IMR-90 (cell line): ENCODE data around the gene CACNA2D3. TPM values are rescaled to one million over a fixed set of nuclear protein-coding genes. Genes with fewer than 3 reads are reported as not detected.

Experiments
- ATAC-seq: fragments of 200-7000 bp; cut with Tn5 transposase; 2 replicates; pipeline ENCODE4 v1.9.1; 2020; ENCODE audit warnings: low read depth, mild to moderate bottlenecking, moderate library complexity
- BruUV-seq: library from RNA; stranded (reverse); fragments of 400-500 nt; replicated peaks from 2 replicates; lab custom pipeline; 2021; lab: Mats Ljungman, UMichigan
- CTCF ChIA-PET: fragments of 300-600 bp; formaldehyde crosslinking; extraction: SDS; loops from one replicate; lab custom pipeline; 2021; ENCODE audit warnings: antibody characterized with exemption; lab: Yijun Ruan, JAX
- POLR2A ChIA-PET: fragments of 300-600 bp; sonication (Branson Sonifier 250); formaldehyde crosslinking; loops from one replicate; lab custom pipeline; 2022; ENCODE audit warnings: antibody characterized with exemption; ENCODE audit not compliant: unreplicated experiment; lab: Charles Lee
- DNase-seq: peaks from one replicate; pipeline ENCODE4 v3.0.0; 2013
- H2AFZ ChIP-seq: replicated peaks from 2 replicates; pipeline ENCODE3; 2013; ENCODE audit warnings: low read length, mild to moderate bottlenecking; ENCODE audit not compliant: poor library complexity
- H2AK5ac ChIP-seq: 2 replicates; pipeline ENCODE4 v1.6.1; 2013; ENCODE audit warnings: low read depth, low read length, inconsistent platforms
- H2AK9ac ChIP-seq: replicated peaks from 2 replicates; pipeline ENCODE3; 2013; ENCODE audit warnings: mild to moderate bottlenecking, low read depth, low read length, moderate library complexity; ENCODE audit not compliant: poor library complexity
- H2BK120ac ChIP-seq: 2 replicates; pipeline ENCODE4 v1.6.1; 2013; ENCODE audit warnings: low read depth, low read length, inconsistent platforms
- H2BK15ac ChIP-seq: 3 replicates; pipeline ENCODE4 v1.6.1; 2013; ENCODE audit warnings: low read depth, low read length, inconsistent platforms
- H2BK20ac ChIP-seq: 2 replicates; pipeline ENCODE4 v1.6.1; 2013; ENCODE audit warnings: low read depth, mild to moderate bottlenecking, inconsistent platforms, low read length, moderate library complexity
- H2BK5ac ChIP-seq: 2 replicates; pipeline ENCODE4 v1.6.1; 2013; ENCODE audit warnings: mild to moderate bottlenecking, low read depth, low read length, inconsistent platforms; ENCODE audit not compliant: poor library complexity, severe bottlenecking
- H3K14ac ChIP-seq: replicated peaks from 2 replicates; pipeline ENCODE4 v1.6.1; 2013; ENCODE audit warnings: low read depth, low read length, inconsistent platforms
- H3K18ac ChIP-seq: 2 replicates; pipeline ENCODE4 v1.6.1; 2013; ENCODE audit warnings: low read depth, low read length, control low read depth
- H3K23ac ChIP-seq: 2 replicates; pipeline ENCODE4 v1.6.1; 2013; ENCODE audit warnings: low read depth, low read length, inconsistent platforms
- H3K27ac ChIP-seq: 2 replicates; pipeline ENCODE4 v1.5.1; 2013; ENCODE audit warnings: mild to moderate bottlenecking, control low read depth, low read length; ENCODE audit not compliant: insufficient read depth
- H3K27me3 ChIP-seq: 2 replicates; pipeline ENCODE4 v1.6.1; 2013; ENCODE audit warnings: low read length; ENCODE audit not compliant: control insufficient read depth, insufficient read depth
- H3K36me3 ChIP-seq: 2 replicates; pipeline ENCODE4 v1.6.1; 2013; ENCODE audit warnings: low read length, mixed read lengths; ENCODE audit not compliant: control insufficient read depth, insufficient read depth
- H3K4ac ChIP-seq: 2 replicates; pipeline ENCODE4 v1.6.1; 2013; ENCODE audit warnings: low read depth, low read length, inconsistent platforms
- H3K4me1 ChIP-seq: 2 replicates; pipeline ENCODE4 v1.6.1; 2013; ENCODE audit warnings: low read length, mixed read lengths; ENCODE audit not compliant: control insufficient read depth, insufficient read depth
- H3K4me2 ChIP-seq: 2 replicates; pipeline ENCODE4 v1.6.1; 2013; ENCODE audit warnings: low read depth, mild to moderate bottlenecking, control low read depth, low read length, moderate library complexity
- H3K4me3 ChIP-seq: 2 replicates; pipeline ENCODE4 v1.5.1; 2013; ENCODE audit warnings: low read depth, mild to moderate bottlenecking, control low read depth, low read length, moderate library complexity; ENCODE audit not compliant: insufficient read depth
- H3K56ac ChIP-seq: 2 replicates; pipeline ENCODE4 v1.6.1; 2013; ENCODE audit warnings: low read length, inconsistent platforms; ENCODE audit not compliant: insufficient read depth; ENCODE audit errors: extremely low read depth
- H3K79me1 ChIP-seq, 2 experiments: 2 replicates each; pipeline ENCODE4 v1.6.1; 2013; ENCODE audit warnings: low read length in 2 of 2, inconsistent platforms in 1 of 2, low read depth in 1 of 2
- H3K9ac ChIP-seq: 2 replicates; pipeline ENCODE4 v1.6.1; 2013; ENCODE audit warnings: low read depth, low read length, control low read depth
- H3K9me1 ChIP-seq: 2 replicates; pipeline ENCODE4 v1.6.1; 2013; ENCODE audit warnings: low read length, inconsistent platforms; ENCODE audit not compliant: insufficient read depth
- H3K9me3 ChIP-seq: 2 replicates; pipeline ENCODE4 v1.6.1; 2013; ENCODE audit warnings: low read length; ENCODE audit not compliant: control insufficient read depth, insufficient read depth
- H4K20me1 ChIP-seq: 2 replicates; pipeline ENCODE4 v1.6.1; 2013; ENCODE audit warnings: low read length, inconsistent platforms; ENCODE audit not compliant: insufficient read depth
- H4K5ac ChIP-seq: 2 replicates; pipeline ENCODE4 v1.6.1; 2013; ENCODE audit warnings: mild to moderate bottlenecking, low read depth, low read length, control low read depth
- H4K8ac ChIP-seq, 2 experiments: 2 replicates each; pipeline ENCODE4 v1.6.1; 2013; ENCODE audit warnings: low read depth in 2 of 2, low read length in 2 of 2, control low read depth in 1 of 2, inconsistent platforms in 1 of 2
- H4K91ac ChIP-seq: 2 replicates; pipeline ENCODE4 v1.6.1; 2013; ENCODE audit warnings: low read depth, low read length, inconsistent platforms; ENCODE audit not compliant: insufficient read depth
- CEBPB ChIP-seq: IDR thresholded peaks from 2 replicates; pipeline ENCODE4 v1.6.1; 2012; ENCODE audit warnings: low read depth, low read length, improper control_type of control experiment
- POLR2A ChIP-seq: IDR thresholded peaks from 2 replicates; pipeline ENCODE4 v1.6.1; 2012; ENCODE audit warnings: mild to moderate bottlenecking, low read depth, low read length
- WGBS, 2 experiments: methylation state at CpG; one replicate each; pipeline versions ENCODE4 v1.1.5 to v1.1.7; 2013; ENCODE audit warnings: missing lambda C conversion rate in 2 of 2; ENCODE audit not compliant: insufficient read length in 1 of 2; ENCODE audit errors: extremely low coverage in 2 of 2; 5-methylcytosine and 5-hydroxymethylcytosine counted together
- dilution Hi-C: fragments of 300-500 bp; cut with HindIII; formaldehyde crosslinking; loops from one replicate; pipeline ENCODE4 v1.14.3; 2018; ENCODE audit warnings: low sequenced_read_pairs; ENCODE audit not compliant: unreplicated experiment
- in situ Hi-C: fragments of 300-500 bp; cut with MboI; formaldehyde crosslinking; loops from 3 replicates; pipeline ENCODE4 v1.14.3; 2019; ENCODE audit warnings: low sequenced_read_pairs, inconsistent platforms, mixed read lengths
- intact Hi-C: fragments of 100-400 bp; cut with micrococcal nuclease; formaldehyde crosslinking; loops from 2 replicates; pipeline ENCODE4 v1.10.0; 2022
- polyA plus RNA-seq, 3 experiments: library from polyadenylated mRNA; depleted of rRNA; stranded (reverse); fragments of >200 nt; gene quantifications; 2 replicates each; pipeline ENCODE4 v1.2.3, GENCODE V29; 2012; ENCODE audit warnings: low replicate concordance in 1 of 3
- total RNA-seq: library from RNA; depleted of rRNA; stranded (reverse); fragments of >200 nt; gene quantifications from 2 replicates; pipeline ENCODE4 v1.2.3, GENCODE V29; 2012

Gene CACNA2D3
- total and polyA plus RNA-seq, 2 of the 4 experiments (the other 2 are of a cell fraction), result 0.36 to 0.41 TPM

DNA sequence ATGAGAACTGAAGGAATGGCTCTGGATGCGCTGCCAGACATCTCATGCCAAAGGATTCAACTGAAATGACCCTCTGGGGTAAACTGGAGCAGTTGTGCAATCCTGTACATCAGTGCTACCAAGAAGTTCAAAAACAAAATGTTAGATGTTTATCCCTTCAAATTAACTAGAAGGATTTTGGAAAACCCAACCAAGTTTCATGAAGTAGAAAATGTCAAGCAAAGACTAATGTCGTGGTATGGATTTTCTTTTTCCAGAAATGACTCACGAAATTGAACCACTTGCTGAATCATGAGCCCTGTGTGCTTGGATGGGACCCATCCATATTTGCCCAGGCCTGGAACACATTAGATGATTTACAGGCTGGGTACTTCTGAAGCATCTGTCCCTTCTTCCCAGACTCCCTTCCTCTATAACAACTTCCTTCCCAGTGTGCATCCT is 703.9 kb downstream of the CACNA2D3 start:
- no peak overlapping the region for H4K8ac ChIP-seq
- peak overlapping the region; percentile 67; the same call in 1 of the 2 replicates for H3K27ac ChIP-seq
- H2AFZ ChIP-seq, result no peak overlapping the region
- H3K4me3 ChIP-seq, result no peak overlapping the region
- CTCF ChIA-PET, result no interaction called here
- peaks cover 4% of the 10 kb centered on the region; the same call in 1 of the 2 replicates for H3K4me1 ChIP-seq
- peaks cover 4% of the 10 kb centered on the region; the same call in 1 of the 2 replicates for H3K9me3 ChIP-seq
- in situ Hi-C loops, result loop anchor here (25.0 kb wide), 1 partner anchor 389 kb away; no protein-coding TSS in a partner anchor
- no peak overlapping the region for H2AK5ac ChIP-seq
- H2BK20ac ChIP-seq, result no peak overlapping the region
- no peak overlapping the region for H3K23ac ChIP-seq
- no peak overlapping the region for H3K18ac ChIP-seq
- no peak overlapping the region for H2AK9ac ChIP-seq
- BruUV-seq, result no TSS peak
- no CpG with 5 or more reads among the region's 3 CpGs for WGBS, 2 experiments
- H4K5ac ChIP-seq, result no peak overlapping the region
- dilution Hi-C loops, result no loop called here
- H3K9me1 ChIP-seq, result no peaks in the 10 kb centered on the region
- no peaks in the 10 kb centered on the region for H3K79me1 ChIP-seq
- no peak overlapping the region for H2BK120ac ChIP-seq
- DNase-seq (peak; percentile 31), ATAC-seq (peak; percentile 22; the same call in 1 of the 2 replicates)
- H3K27me3 ChIP-seq, result peaks cover 5% of the 10 kb centered on the region
- no peak overlapping the region for H3K9ac ChIP-seq
- no peak overlapping the region for H3K56ac ChIP-seq
- H2BK5ac ChIP-seq, result no peak overlapping the region
- H3K4ac ChIP-seq, result no peak overlapping the region
- TF ChIP-seq CEBPB (peak; percentile 43; the same call in 1 of the 2 replicates), POLR2A (no peak)
- no peaks in the 10 kb centered on the region for H4K20me1 ChIP-seq
- H4K91ac ChIP-seq, result no peak overlapping the region
- H3K14ac ChIP-seq, result no peak overlapping the region
- H3K4me2 ChIP-seq, result no peak overlapping the region
- intact Hi-C loops, result loop anchor here (5.0 to 10.0 kb wide), 2 partner anchors 389 to 891 kb away; no protein-coding TSS in a partner anchor
- POLR2A ChIA-PET, result no interaction called here
- no peak overlapping the region; the same call in 2 of the 3 replicates for H2BK15ac ChIP-seq
- no peaks in the 10 kb centered on the region for H3K36me3 ChIP-seq
